ENCODE results near the gene ZP4. TPM values are rescaled to one million over a fixed set of nuclear protein-coding genes. Genes with fewer than 3 reads are reported as not detected.

ZP4 gene
- total RNA-seq, 3 donors from 2014 or later (not counting 1 experiment from before 2014, with no cell fraction given), result not detected

DNA sequence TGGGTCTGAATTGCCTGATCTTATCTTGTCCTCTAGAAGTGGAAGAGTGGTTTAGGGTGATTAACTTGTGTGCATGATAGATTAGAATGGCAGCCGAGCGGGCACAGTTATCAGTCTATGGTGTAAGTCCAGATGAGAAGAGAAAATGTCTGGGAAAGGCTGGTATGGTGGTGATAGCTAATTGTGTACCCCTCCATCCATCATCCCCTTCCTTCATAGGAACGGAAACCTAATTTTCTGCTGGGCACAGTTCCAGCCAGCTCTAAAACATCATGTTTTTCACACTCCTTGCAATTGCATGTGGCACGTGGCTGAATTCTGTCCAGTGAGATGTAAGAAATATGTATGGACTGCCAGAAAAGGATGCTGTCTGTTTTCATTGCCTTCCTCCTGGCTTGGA is 40.9 kb upstream of the ZP4 start:
- H3K9me3 Mint-ChIP-seq, result peaks cover 3 to 4% of the 10 kb centered on the region in 2 donors

DNA sequence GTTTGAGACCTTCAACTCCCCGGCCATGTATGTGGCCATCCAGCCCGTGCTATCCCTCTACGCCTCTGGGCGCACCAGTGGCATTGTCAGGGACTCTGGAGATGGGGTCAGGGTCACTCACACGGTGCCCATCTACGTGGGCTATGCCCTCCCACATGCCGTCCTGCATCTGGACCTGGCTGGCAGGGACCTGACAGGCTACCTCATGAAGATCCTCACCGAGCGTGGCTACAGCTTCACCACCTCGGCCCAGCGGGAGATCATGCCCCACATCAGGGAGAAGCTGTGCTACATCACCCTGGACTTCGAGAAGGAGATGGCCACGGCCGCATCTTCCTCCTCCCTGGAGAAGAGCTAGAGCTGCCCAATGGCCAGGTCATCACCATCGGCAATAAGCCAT is 36.5 kb upstream of the ZP4 start:
- no peaks in the 10 kb centered on the region for H3K27me3 ChIP-seq (ENCODE audit: control insufficient read depth, insufficient read depth, low read length)
- H3K36me3 Mint-ChIP-seq, result no peaks in the 10 kb centered on the region
- H3K36me3 ChIP-seq (ENCODE audit: control insufficient read depth, insufficient read depth, low read length), result no peaks in the 10 kb centered on the region
- no peak overlapping the region for H3K27ac ChIP-seq (ENCODE audit: low read length)
- no peak overlapping the region for H3K4me3 Mint-ChIP-seq
- intact Hi-C loops (cut with micrococcal nuclease), result no loop called here
- H3K4me1 ChIP-seq (ENCODE audit: control insufficient read depth, insufficient read depth, low read length), result no peaks in the 10 kb centered on the region
- WGBS (ENCODE audit: insufficient coverage), result 94% methylated on average over 15 of the region's 15 CpGs
- ATAC-seq (no peak), DNase-seq (no peak)
- H3K4me3 ChIP-seq (ENCODE audit: low read length), result no peak overlapping the region
- H3K4me1 Mint-ChIP-seq, result no peaks in the 10 kb centered on the region
- no peaks in the 10 kb centered on the region for H3K9me3 ChIP-seq (ENCODE audit: control insufficient read depth, insufficient read depth, low read length)
- peaks cover 3% of the 10 kb centered on the region in 2 donors for H3K9me3 Mint-ChIP-seq
- no peaks in the 10 kb centered on the region for H3K27me3 Mint-ChIP-seq (ENCODE audit: low read depth in 2 of 2)
- H3K27ac Mint-ChIP-seq, result no peak overlapping the region
- TF ChIP-seq, protein P1, sequence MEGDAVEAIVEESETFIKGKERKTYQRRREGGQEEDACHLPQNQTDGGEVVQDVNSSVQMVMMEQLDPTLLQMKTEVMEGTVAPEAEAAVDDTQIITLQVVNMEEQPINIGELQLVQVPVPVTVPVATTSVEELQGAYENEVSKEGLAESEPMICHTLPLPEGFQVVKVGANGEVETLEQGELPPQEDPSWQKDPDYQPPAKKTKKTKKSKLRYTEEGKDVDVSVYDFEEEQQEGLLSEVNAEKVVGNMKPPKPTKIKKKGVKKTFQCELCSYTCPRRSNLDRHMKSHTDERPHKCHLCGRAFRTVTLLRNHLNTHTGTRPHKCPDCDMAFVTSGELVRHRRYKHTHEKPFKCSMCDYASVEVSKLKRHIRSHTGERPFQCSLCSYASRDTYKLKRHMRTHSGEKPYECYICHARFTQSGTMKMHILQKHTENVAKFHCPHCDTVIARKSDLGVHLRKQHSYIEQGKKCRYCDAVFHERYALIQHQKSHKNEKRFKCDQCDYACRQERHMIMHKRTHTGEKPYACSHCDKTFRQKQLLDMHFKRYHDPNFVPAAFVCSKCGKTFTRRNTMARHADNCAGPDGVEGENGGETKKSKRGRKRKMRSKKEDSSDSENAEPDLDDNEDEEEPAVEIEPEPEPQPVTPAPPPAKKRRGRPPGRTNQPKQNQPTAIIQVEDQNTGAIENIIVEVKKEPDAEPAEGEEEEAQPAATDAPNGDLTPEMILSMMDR (IDR thresholded peaks at IDR 0.05), result no peak

More for the DNA sequence above, 40.9 kb upstream of the ZP4 start:
- no peak for DNase-seq
- Mint-ChIP-seq H3K27ac (no peak overlapping the region), H3K4me3 (no peak overlapping the region), H3K4me1 (no peaks in the 10 kb centered on the region), H3K27me3 (ENCODE audit: low read depth in 2 of 2) (no peaks in the 10 kb centered on the region), H3K36me3 (no peaks in the 10 kb centered on the region)
- TF ChIP-seq, protein P1 (IDR thresholded peaks at IDR 0.05), result no peak
- Histone ChIP-seq H3K4me1 (ENCODE audit: control insufficient read depth, insufficient read depth, low read length) (no peaks in the 10 kb centered on the region), H3K27me3 (ENCODE audit: control insufficient read depth, insufficient read depth, low read length) (no peaks in the 10 kb centered on the region), H3K36me3 (ENCODE audit: control insufficient read depth, insufficient read depth, low read length) (no peaks in the 10 kb centered on the region), H3K27ac (ENCODE audit: low read length) (no peak overlapping the region), H3K9me3 (ENCODE audit: control insufficient read depth, insufficient read depth, low read length) (no peaks in the 10 kb centered on the region), H3K4me3 (ENCODE audit: low read length) (no peak overlapping the region)
- ATAC-seq, result no peak
- intact Hi-C loops (cut with micrococcal nuclease), result no loop called here
- 14% methylated on average over 3 of the region's 4 CpGs for WGBS (ENCODE audit: insufficient coverage)

DNA sequence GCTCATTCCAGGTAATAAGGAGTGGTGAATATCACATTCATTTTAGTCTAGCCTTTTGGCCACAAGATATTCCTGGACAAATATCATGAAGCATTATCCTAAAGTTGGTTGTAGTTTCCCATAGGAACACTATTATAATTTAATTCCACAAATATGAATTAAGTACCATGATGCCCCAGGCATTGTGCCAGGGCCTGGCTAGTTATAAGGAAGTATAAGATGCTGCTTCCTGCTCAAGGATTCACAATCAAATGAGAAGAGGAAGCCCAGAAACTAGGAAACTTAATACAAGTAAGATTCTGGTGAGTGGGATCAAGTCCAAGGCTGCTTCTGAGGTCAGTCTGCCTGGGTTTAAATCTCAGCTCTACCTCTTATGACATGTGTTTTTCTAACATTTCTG is 30.6 kb upstream of the ZP4 start:
- DNase-seq, result no peak
- H3K4me1 ChIP-seq (ENCODE audit: control insufficient read depth, insufficient read depth, low read length), result no peaks in the 10 kb centered on the region
- no peaks in the 10 kb centered on the region for H3K36me3 Mint-ChIP-seq
- H3K4me1 Mint-ChIP-seq, result no peaks in the 10 kb centered on the region
- H3K9me3 ChIP-seq (ENCODE audit: control insufficient read depth, insufficient read depth, low read length), result peaks cover 19% of the 10 kb centered on the region
- no peaks in the 10 kb centered on the region for H3K36me3 ChIP-seq (ENCODE audit: control insufficient read depth, insufficient read depth, low read length)
- H3K4me3 ChIP-seq (ENCODE audit: low read length), result no peak overlapping the region
- no peak for ATAC-seq
- intact Hi-C loops (cut with micrococcal nuclease), result no loop called here
- H3K27ac Mint-ChIP-seq, result no peak overlapping the region
- H3K27me3 Mint-ChIP-seq (ENCODE audit: low read depth in 2 of 2), result no peaks in the 10 kb centered on the region
- H3K27me3 ChIP-seq (ENCODE audit: control insufficient read depth, insufficient read depth, low read length), result no peaks in the 10 kb centered on the region
- H3K27ac ChIP-seq (ENCODE audit: low read length), result no peak overlapping the region
- H3K9me3 Mint-ChIP-seq, result peaks cover 7 to 8% of the 10 kb centered on the region in 2 donors
- TF ChIP-seq, protein P1 (IDR thresholded peaks at IDR 0.05), result no peak
- no peak overlapping the region for H3K4me3 Mint-ChIP-seq

DNA sequence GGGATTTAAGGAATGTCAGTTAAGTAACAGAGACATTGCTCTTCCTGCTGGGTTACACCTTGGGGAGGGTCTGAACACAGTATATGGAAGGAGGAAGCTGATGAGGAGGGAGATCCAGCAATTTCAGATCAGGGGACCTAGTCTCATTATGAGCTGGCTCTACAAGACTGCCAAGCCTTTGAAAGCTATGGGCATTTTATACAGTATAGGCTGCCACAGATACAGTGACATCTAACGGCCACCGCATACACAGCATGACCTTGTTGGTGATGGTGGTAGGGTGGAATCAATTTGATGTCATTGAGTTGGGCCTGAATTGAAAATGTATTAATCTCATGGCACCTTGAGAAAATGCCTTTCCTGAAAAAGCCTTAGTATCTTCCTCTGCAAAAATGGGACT is 22.6 kb upstream of the ZP4 start:
- no peak overlapping the region for H3K4me3 ChIP-seq (ENCODE audit: low read length)
- H3K4me1 ChIP-seq (ENCODE audit: control insufficient read depth, insufficient read depth, low read length), result no peaks in the 10 kb centered on the region
- Mint-ChIP-seq H3K4me3 (no peak overlapping the region), H3K27me3 (ENCODE audit: low read depth in 2 of 2) (no peaks in the 10 kb centered on the region), H3K9me3 (peaks cover 2 to 7% of the 10 kb centered on the region in 2 donors), H3K27ac (no peak overlapping the region), H3K36me3 (no peaks in the 10 kb centered on the region), H3K4me1 (no peaks in the 10 kb centered on the region)
- DNase-seq, result no peak
- TF ChIP-seq, protein P1 (IDR thresholded peaks at IDR 0.05), result no peak
- ATAC-seq, result no peak
- no peak overlapping the region for H3K27ac ChIP-seq (ENCODE audit: low read length)
- WGBS (ENCODE audit: insufficient coverage), result 100% methylated on average over 2 of the region's 2 CpGs
- H3K27me3 ChIP-seq (ENCODE audit: control insufficient read depth, insufficient read depth, low read length), result no peaks in the 10 kb centered on the region
- no peaks in the 10 kb centered on the region for H3K36me3 ChIP-seq (ENCODE audit: control insufficient read depth, insufficient read depth, low read length)
- peaks cover 20% of the 10 kb centered on the region for H3K9me3 ChIP-seq (ENCODE audit: control insufficient read depth, insufficient read depth, low read length)
- intact Hi-C loops (cut with micrococcal nuclease), result no loop called here

Measured in natural killer cell (primary cell).